OCI-LY1 (cell line): ENCODE measurements around the gene SPATA17.

Source experiments
- EZH2 ChIP-seq: fragments of 200-600 bp; sonication (generic), shearing (Covaris generic); IDR thresholded peaks from 2 replicates; pipeline ENCODE4 v1.8.0; 2017; ENCODE audit warnings: borderline replicate concordance, mixed run types, mild to moderate bottlenecking, antibody characterized with exemption, low read length, moderate library complexity, mixed read lengths
- TF ChIP-seq, protein P1 (sequence below): fragments of 200-600 bp; sonication (generic), shearing (Covaris generic); IDR thresholded peaks from 2 replicates; pipeline ENCODE4 v1.5.1; 2017; ENCODE audit warnings: mild to moderate bottlenecking, antibody characterized with exemption, low read length, moderate library complexity, mixed read lengths

DNA sequence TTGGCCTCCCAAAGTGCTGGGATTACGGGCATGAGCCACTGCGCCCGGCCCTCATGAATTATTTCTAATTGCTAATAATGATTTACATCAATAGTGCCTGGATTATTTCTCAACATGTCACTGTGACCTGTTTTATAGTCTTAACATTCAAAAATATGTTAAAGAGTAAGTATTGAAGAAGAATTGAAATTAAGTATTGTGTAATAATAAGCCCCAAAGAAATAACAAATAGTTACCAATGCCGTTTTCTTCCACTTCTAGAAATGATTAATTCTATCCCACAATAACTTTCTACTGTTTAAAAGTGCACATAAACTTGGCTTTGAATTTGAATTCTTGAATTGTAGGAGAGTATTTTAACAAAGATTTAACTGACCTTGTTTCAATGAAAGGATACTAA, 19.5 kb downstream of the SPATA17 start:
- TF ChIP-seq, protein P1, sequence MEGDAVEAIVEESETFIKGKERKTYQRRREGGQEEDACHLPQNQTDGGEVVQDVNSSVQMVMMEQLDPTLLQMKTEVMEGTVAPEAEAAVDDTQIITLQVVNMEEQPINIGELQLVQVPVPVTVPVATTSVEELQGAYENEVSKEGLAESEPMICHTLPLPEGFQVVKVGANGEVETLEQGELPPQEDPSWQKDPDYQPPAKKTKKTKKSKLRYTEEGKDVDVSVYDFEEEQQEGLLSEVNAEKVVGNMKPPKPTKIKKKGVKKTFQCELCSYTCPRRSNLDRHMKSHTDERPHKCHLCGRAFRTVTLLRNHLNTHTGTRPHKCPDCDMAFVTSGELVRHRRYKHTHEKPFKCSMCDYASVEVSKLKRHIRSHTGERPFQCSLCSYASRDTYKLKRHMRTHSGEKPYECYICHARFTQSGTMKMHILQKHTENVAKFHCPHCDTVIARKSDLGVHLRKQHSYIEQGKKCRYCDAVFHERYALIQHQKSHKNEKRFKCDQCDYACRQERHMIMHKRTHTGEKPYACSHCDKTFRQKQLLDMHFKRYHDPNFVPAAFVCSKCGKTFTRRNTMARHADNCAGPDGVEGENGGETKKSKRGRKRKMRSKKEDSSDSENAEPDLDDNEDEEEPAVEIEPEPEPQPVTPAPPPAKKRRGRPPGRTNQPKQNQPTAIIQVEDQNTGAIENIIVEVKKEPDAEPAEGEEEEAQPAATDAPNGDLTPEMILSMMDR = no peak
- TF ChIP-seq EZH2 = no peak
